ENCODE data around the gene CNIH1.
A peak's percentile ranks its signal among the peaks of the same experiment; 100 is the strongest.

The CNIH1 gene

GRCh38 chr14:54440873-54441868 is at the start of gene CNIH1:
Gene CNIH1, minus strand, starts transcription at chr14:54441374. Its CDS starts 47 bp downstream, at chr14:54441327.
- peak; percentile 93 to 95 for ATAC-seq

GRCh38 chr14:54490445-54491175 is 49.4 kb upstream of the CNIH1 start:
- no peak for ATAC-seq

GRCh38 chr14:54489731-54490444 is 48.7 kb upstream of the CNIH1 start:
- ATAC-seq: no peak

- no peak for ATAC-seq
These were observed 48.1 kb upstream of the CNIH1 start for GRCh38 chr14:54489318-54489683.

GRCh38 chr14:54488646-54489317 is 47.6 kb upstream of the CNIH1 start, which contains the start of gene GMFB:
Gene GMFB, minus strand, starts transcription at chr14:54488980. Its CDS starts 53 bp downstream, at chr14:54488927.
- peak; percentile 94 for ATAC-seq

GRCh38 chr14:54488318-54488645 is 47.1 kb upstream of the CNIH1 start:
- peak; percentile 15 to 27 for ATAC-seq

- ATAC-seq: no peak
These were observed 46.6 kb upstream of the CNIH1 start for GRCh38 chr14:54487771-54488170.

GRCh38 chr14:54486685-54487084 is 45.5 kb upstream of the CNIH1 start:
- peak in 1 of 2 donors; percentile 21 for ATAC-seq

- ATAC-seq: no peak
These were observed 42.7 kb upstream of the CNIH1 start for GRCh38 chr14:54483846-54484245.

GRCh38 chr14:54483073-54483745 is 42.0 kb upstream of the CNIH1 start:
- peak in 1 of 2 donors; percentile 18 for ATAC-seq

GRCh38 chr14:54481695-54482094 is 40.5 kb upstream of the CNIH1 start:
- ATAC-seq: peak in 1 of 2 donors; percentile 65

GRCh38 chr14:54480830-54481562 is 39.8 kb upstream of the CNIH1 start:
- no peak for ATAC-seq

- no peak for ATAC-seq
These were observed 37.6 kb upstream of the CNIH1 start for GRCh38 chr14:54478636-54479215.

GRCh38 chr14:54475911-54476310 is 34.7 kb upstream of the CNIH1 start:
- no peak for ATAC-seq

GRCh38 chr14:54475187-54475899 is 34.2 kb upstream of the CNIH1 start:
- ATAC-seq: no peak

GRCh38 chr14:54474232-54474793 is 33.1 kb upstream of the CNIH1 start:
- no peak for ATAC-seq

GRCh38 chr14:54472315-54472714 is 31.1 kb upstream of the CNIH1 start:
- no peak for ATAC-seq

GRCh38 chr14:54471641-54472040 is 30.5 kb upstream of the CNIH1 start:
- ATAC-seq: no peak

- ATAC-seq: no peak
These were observed 29.5 kb upstream of the CNIH1 start for GRCh38 chr14:54470701-54471100.

- no peak for ATAC-seq
These were observed 26.1 kb upstream of the CNIH1 start for GRCh38 chr14:54467280-54467679.

Data from activated CD4-positive, CD25-positive, alpha-beta regulatory T cell treated with anti-CD3 and anti-CD28 coated beads, Interleukin-2, amount 50 U/mL, for 24 hours (primary cell).